Tibial artery (tissue), 4 donors: ENCODE data around the gene NSMCE4A.

Source experiments
- DNase-seq, 2 donors: peaks; one replicate each; pipeline ENCODE4 v3.0.0-alpha.2; 2019
- H3K27ac ChIP-seq, 2 donors: fragments of 200-600 bp; sonication (generic) in 1 of 2; 1 replicate in 1 of 2; 2 replicates in 1 of 2; pipeline ENCODE4 v1.5.1; 2018 to 2019; ENCODE audit warnings: mild to moderate bottlenecking in 1 of 2
- H3K27me3 ChIP-seq, 2 donors: fragments of 200-600 bp; sonication (generic) in 1 of 2; one replicate each; pipeline versions ENCODE4 v1.5.1 to v1.6.0; 2016 to 2019
- H3K36me3 ChIP-seq, 3 donors: fragments of 200-600 bp; sonication (generic) in 2 of 3; one replicate each; pipeline ENCODE4 v1.5.1; 2016 to 2019; ENCODE audit warnings: mild to moderate bottlenecking in 2 of 3
- H3K4me1 ChIP-seq, 4 donors: fragments of 200-600 bp; sonication (generic) in 2 of 4; 1 replicate in 3 of 4; 2 replicates in 1 of 4; pipeline ENCODE4 v1.5.1; 2016 to 2019
- H3K4me3 ChIP-seq, 2 donors: fragments of 200-600 bp; sonication (generic) in 1 of 2; 1 replicate in 1 of 2; 2 replicates in 1 of 2; pipeline ENCODE4 v1.5.1; 2018 to 2019; ENCODE audit warnings: mild to moderate bottlenecking in 2 of 2
- H3K9me3 ChIP-seq, 3 donors: fragments of 200-600 bp; sonication (generic) in 1 of 3; one replicate each; pipeline ENCODE4 v1.5.1; 2016 to 2019
- intact Hi-C: fragments of 100-400 bp; cut with DNase I; formaldehyde crosslinking; loops from one replicate; pipeline ENCODE4 v1.15.0; 2023; ENCODE audit warnings: low total_unique reads
- TF ChIP-seq, protein P1 (sequence below), 2 experiments: fragments of 200-600 bp in 1 of 2; fragments of 450-650 bp in 1 of 2; IDR thresholded peaks; one replicate each; pipeline ENCODE4 v1.5.1; 2017 to 2019; ENCODE audit warnings: antibody characterized with exemption in 2 of 2, mild to moderate bottlenecking in 1 of 2, moderate library complexity in 1 of 2

Gene NSMCE4A

DNA sequence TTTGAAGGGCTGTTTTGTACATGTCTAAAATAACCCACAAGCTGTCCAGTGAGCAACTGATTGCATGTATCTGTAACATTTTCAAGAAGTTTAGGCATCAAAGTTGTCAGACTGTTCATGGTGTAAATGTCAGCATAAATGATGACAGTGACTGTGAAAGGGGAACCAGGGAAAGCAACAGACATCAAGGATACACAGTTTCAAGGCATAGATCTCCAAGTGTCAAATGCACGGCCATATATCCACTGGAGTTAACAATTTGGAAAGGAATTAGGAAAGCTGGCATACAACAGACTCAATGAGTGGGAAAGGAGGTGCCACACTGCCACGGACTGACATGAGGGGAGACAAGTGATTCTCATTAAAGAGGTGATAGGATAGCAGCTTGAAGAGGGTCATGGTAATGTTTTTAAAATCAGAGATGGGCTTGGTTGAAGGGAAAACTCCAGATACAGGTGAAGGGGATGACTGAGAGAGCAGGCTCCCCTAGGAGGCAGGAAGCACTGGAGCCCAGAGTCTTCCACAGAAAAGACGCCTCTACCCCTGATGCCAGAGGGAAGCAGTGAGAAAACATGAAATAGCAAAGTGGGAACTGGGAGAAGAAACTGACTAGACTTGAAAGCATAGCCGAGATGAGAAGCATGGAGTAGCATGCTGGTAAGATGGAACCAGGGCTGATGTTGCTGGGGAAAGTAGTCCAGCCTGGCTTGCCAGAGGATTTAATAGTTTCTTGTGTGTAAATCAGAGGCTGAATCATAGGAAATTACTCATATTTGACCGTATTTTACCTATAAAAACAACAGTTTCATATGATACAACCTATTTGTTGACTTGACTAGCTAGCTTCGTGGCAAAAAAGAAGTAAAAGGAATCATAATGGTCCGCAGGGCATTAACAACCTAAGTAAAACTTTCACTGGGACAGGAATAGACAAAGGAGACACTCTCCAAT is 18.6 kb downstream of the NSMCE4A start:
- no peaks in the 10 kb centered on the region for H3K4me1 ChIP-seq
- intact Hi-C loops: no loop called here
- H3K36me3 ChIP-seq: peaks cover 43 to 61% (median 49%) of the 10 kb centered on the region in 3 donors
- no peaks in the 10 kb centered on the region for H3K27me3 ChIP-seq
- no peak overlapping the region for H3K4me3 ChIP-seq
- no peak overlapping the region for H3K27ac ChIP-seq
- DNase-seq: no peak
- TF ChIP-seq, protein P1, sequence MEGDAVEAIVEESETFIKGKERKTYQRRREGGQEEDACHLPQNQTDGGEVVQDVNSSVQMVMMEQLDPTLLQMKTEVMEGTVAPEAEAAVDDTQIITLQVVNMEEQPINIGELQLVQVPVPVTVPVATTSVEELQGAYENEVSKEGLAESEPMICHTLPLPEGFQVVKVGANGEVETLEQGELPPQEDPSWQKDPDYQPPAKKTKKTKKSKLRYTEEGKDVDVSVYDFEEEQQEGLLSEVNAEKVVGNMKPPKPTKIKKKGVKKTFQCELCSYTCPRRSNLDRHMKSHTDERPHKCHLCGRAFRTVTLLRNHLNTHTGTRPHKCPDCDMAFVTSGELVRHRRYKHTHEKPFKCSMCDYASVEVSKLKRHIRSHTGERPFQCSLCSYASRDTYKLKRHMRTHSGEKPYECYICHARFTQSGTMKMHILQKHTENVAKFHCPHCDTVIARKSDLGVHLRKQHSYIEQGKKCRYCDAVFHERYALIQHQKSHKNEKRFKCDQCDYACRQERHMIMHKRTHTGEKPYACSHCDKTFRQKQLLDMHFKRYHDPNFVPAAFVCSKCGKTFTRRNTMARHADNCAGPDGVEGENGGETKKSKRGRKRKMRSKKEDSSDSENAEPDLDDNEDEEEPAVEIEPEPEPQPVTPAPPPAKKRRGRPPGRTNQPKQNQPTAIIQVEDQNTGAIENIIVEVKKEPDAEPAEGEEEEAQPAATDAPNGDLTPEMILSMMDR (IDR thresholded peaks at IDR 0.05): no peak
- H3K9me3 ChIP-seq: no peaks in the 10 kb centered on the region

DNA sequence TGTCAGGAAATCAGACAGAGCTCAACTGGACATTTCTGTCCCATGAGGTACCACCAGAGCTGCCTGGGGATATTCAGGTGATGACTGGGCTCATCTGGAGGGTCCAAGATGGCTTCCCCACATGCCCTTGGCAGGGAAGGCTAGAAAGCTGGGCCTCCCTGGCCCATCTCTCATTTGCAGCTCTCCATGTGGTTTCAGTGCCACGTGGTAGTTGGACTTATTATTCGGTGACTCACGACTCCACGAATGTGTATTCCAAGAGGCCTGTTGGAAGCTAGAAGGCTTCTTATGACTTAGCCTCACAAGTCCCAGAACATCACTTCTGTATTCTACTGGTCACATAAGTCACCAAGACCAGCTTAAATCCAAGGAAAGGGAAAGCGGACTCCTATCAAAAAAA is 22.8 kb downstream of the NSMCE4A start:
- DNase-seq: no peak
- intact Hi-C loops: no loop called here
- TF ChIP-seq, protein P1 (IDR thresholded peaks at IDR 0.05): no peak
- Histone ChIP-seq H3K9me3 (no peaks in the 10 kb centered on the region), H3K4me1 (peaks cover 0 to 7% (median 2%) of the 10 kb centered on the region in 4 donors), H3K36me3 (peaks cover 15 to 35% (median 25%) of the 10 kb centered on the region in 3 donors), H3K27me3 (no peaks in the 10 kb centered on the region), H3K27ac (no peak overlapping the region), H3K4me3 (no peak overlapping the region)

DNA sequence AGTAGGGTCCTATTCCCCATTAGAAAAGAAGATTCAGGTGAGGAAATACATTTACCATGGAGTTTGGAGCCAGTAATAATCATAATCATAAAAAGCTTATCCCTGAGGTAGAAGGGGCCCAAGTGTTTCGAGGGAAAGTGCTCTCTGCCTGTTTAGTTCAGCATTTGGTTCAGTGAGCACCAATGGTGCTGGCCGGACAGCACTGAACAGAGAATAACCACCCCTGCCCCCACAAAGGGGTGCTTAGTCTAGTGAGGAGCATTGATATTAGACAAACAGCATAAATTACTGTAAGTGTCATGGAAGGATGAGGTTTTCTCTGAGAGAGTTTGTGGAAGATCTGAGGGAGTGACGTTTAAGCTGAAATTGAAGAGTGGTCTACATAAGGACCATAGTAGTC is 25.6 kb downstream of the NSMCE4A start:
- Histone ChIP-seq H3K9me3 (no peaks in the 10 kb centered on the region), H3K36me3 (peaks cover 3 to 9% (median 4%) of the 10 kb centered on the region in 3 donors), H3K4me1 (peaks cover 0 to 7% (median 2%) of the 10 kb centered on the region in 4 donors), H3K4me3 (no peak overlapping the region), H3K27me3 (no peaks in the 10 kb centered on the region), H3K27ac (no peak overlapping the region)
- TF ChIP-seq, protein P1 (IDR thresholded peaks at IDR 0.05): no peak
- DNase-seq: no peak
- intact Hi-C loops: no loop called here

DNA sequence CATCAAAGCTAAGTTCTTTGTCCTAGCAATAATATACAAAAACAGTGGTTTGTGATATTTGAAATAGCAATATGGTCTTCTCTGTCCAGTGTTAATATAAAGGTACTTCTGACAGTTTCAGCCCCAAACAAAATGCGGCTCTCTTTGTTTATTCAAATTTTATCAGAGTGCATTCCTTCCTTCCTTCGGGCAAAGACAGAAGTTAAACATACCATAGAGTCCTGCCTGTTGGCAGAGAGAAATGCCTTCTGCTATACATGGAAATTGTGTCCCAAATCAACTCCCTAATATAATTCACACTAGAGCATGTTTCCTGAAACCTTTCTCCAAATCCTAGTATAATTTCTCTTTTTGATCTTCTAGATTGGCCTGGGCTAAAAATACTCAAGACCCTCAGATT is 26.0 kb downstream of the NSMCE4A start:
- TF ChIP-seq, protein P1 (IDR thresholded peaks at IDR 0.05): no peak
- Histone ChIP-seq H3K27me3 (no peaks in the 10 kb centered on the region), H3K9me3 (no peaks in the 10 kb centered on the region), H3K4me3 (no peak overlapping the region), H3K36me3 (peaks cover 0 to 5% (median 0%) of the 10 kb centered on the region in 3 donors), H3K27ac (no peak overlapping the region), H3K4me1 (peaks cover 0 to 7% (median 2%) of the 10 kb centered on the region in 4 donors)
- no peak for DNase-seq
- intact Hi-C loops: no loop called here

DNA sequence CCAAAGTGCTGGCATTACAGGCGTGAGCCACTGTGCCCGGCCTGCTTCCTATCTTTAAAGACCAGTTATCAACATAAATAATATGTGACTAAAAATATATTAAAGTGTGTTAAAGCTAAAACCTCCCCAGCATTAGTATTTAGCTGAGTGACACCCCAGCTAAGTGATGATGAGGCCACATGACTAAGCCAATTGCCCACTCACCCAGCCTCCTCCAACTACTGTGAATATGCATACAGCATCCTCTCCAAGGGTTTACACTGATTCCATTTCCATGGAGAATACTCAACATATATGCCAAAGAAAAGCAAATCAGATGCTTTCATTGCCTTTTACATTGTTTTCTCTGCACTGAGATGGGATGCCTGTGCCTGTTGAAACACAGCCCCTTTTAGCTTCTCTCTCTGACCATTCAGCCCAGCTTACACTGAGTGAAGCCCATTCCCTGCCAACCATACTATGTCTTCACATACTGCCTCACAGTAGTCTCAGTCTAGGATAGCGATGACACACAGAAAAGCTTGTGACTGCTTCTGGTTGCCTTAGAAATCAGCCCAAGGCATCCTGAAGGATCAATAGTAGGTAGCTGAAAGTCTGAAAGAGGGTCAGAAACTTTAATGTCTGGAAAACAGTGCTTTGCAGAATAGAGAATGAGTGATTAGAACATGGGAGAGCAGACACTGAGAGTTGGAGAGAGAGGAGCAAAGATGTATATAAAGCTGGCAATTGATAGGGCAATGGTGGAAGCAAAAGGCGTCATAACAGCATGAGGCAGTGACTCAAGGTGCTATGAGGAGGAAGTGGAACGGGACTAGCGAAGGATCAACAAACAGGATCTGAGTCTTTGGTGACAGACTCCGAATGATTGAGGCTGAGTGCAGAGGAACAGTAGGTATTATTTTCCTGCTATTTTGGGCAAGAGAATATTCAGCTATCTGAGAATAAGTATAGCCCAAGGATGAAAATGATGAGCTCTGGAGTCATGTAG is 27.4 kb downstream of the NSMCE4A start:
- TF ChIP-seq, protein P1 (IDR thresholded peaks at IDR 0.05): no peak
- Histone ChIP-seq H3K36me3 (peaks cover 0 to 4% (median 0%) of the 10 kb centered on the region in 3 donors), H3K4me1 (peaks cover 0 to 11% (median 4%) of the 10 kb centered on the region in 4 donors), H3K27me3 (no peaks in the 10 kb centered on the region), H3K9me3 (no peaks in the 10 kb centered on the region), H3K4me3 (no peak overlapping the region), H3K27ac (no peak overlapping the region)
- DNase-seq: no peak
- intact Hi-C loops: no loop called here
